GM23338 (cell line): Measurements from ENCODE around the gene PSMB7. TPM values are rescaled to one million over a fixed set of nuclear protein-coding genes. Genes with fewer than 3 reads are reported as not detected.

Experiments
- ATAC-seq: fragments of 200-7000 bp; cut with Tn5 transposase; 3 replicates; pipeline ENCODE4 v1.9.1; 2020
- DNase-seq: peaks from one replicate; pipeline ENCODE4 v3.0.0-alpha.2; 2015; ENCODE audit warnings: low spot score
- H2AFZ ChIP-seq: fragments of 200-600 bp; sonication (generic); 2 replicates; pipeline ENCODE4 v1.8.0; 2016; ENCODE audit warnings: antibody characterized with exemption, mild to moderate bottlenecking, moderate library complexity
- H3F3A ChIP-seq: fragments of 200-600 bp; sonication (generic); replicated peaks from 2 replicates; pipeline ENCODE4 v1.8.0; 2017; ENCODE audit warnings: antibody characterized with exemption, mixed run types, low read depth
- H3K27ac ChIP-seq: fragments of 200-600 bp; sonication (generic); 2 replicates; pipeline ENCODE4 v1.6.1; 2016; ENCODE audit warnings: low read depth
- H3K27me3 ChIP-seq: fragments of 200-600 bp; sonication (generic); 2 replicates; pipeline ENCODE4 v1.8.0; 2016; ENCODE audit warnings: mild to moderate bottlenecking, mixed run types, moderate library complexity; ENCODE audit not compliant: insufficient read depth
- H3K36me3 ChIP-seq: fragments of 200-600 bp; sonication (generic); 2 replicates; pipeline ENCODE4 v1.8.0; 2016; ENCODE audit warnings: mild to moderate bottlenecking; ENCODE audit not compliant: insufficient read depth
- H3K4me1 ChIP-seq: fragments of 200-600 bp; sonication (generic); 2 replicates; pipeline ENCODE4 v1.8.0; 2016; ENCODE audit warnings: mild to moderate bottlenecking, moderate library complexity; ENCODE audit not compliant: insufficient read depth
- H3K4me2 ChIP-seq: fragments of 200-600 bp; sonication (generic); 2 replicates; pipeline ENCODE4 v1.7.1; 2017; ENCODE audit warnings: mixed run types
- H3K4me3 ChIP-seq: fragments of 200-600 bp; sonication (generic); 2 replicates; pipeline ENCODE4 v1.6.1; 2016; ENCODE audit warnings: mixed run types
- H3K79me2 ChIP-seq: fragments of 200-600 bp; sonication (generic); replicated peaks from 2 replicates; pipeline ENCODE4 v1.8.0; 2017; ENCODE audit warnings: mild to moderate bottlenecking; ENCODE audit not compliant: insufficient read depth
- H3K9me2 ChIP-seq: fragments of 200-600 bp; sonication (generic); 2 replicates; pipeline ENCODE4 v1.8.0; 2017; ENCODE audit not compliant: insufficient read depth
- H4K20me1 ChIP-seq: fragments of 200-600 bp; sonication (generic); replicated peaks from 2 replicates; pipeline ENCODE4 v1.8.0; 2017; ENCODE audit warnings: mild to moderate bottlenecking; ENCODE audit not compliant: insufficient read depth
- H3K27ac Mint-ChIP-seq: 2 replicates; pipeline ENCODE4 v1.8.0; 2020; ENCODE audit warnings: inconsistent platforms, mild to moderate bottlenecking, moderate library complexity, mixed read lengths
- H3K27me3 Mint-ChIP-seq: 3 replicates; pipeline ENCODE4 v1.8.0; 2022; ENCODE audit warnings: low read depth, mild to moderate bottlenecking, moderate library complexity, mixed read lengths, inconsistent platforms; ENCODE audit not compliant: insufficient read depth, poor library complexity
- H3K36me3 Mint-ChIP-seq: 3 replicates; pipeline ENCODE4 v1.8.0; 2021; ENCODE audit warnings: low read depth, mild to moderate bottlenecking, inconsistent platforms, moderate library complexity, mixed read lengths
- H3K4me1 Mint-ChIP-seq: 3 replicates; pipeline ENCODE4 v1.8.0; 2020; ENCODE audit warnings: mild to moderate bottlenecking, inconsistent platforms, mixed read lengths
- H3K4me3 Mint-ChIP-seq: 3 replicates; pipeline ENCODE4 v1.8.0; 2021; ENCODE audit warnings: moderate library complexity, mild to moderate bottlenecking, inconsistent platforms, mixed read lengths
- H3K9me3 Mint-ChIP-seq: 3 replicates; pipeline ENCODE4 v1.8.0; 2020; ENCODE audit warnings: moderate library complexity, mild to moderate bottlenecking, inconsistent platforms, mixed read lengths
- EZH2 ChIP-seq: fragments of 200-600 bp; sonication (generic); IDR thresholded peaks from one replicate; pipeline ENCODE4 v1.8.0; 2017; ENCODE audit warnings: antibody characterized with exemption, mild to moderate bottlenecking, low read depth; ENCODE audit not compliant: unreplicated experiment
- EZH2phosphoT487 ChIP-seq: fragments of 200-600 bp; sonication (generic); IDR thresholded peaks from one replicate; pipeline ENCODE4 v1.8.1; 2018; ENCODE audit warnings: antibody characterized with exemption; ENCODE audit not compliant: unreplicated experiment
- JUNB ChIP-seq: IDR thresholded peaks from one replicate; pipeline ENCODE4 v1.6.1; 2016; ENCODE audit warnings: antibody characterized with exemption; ENCODE audit not compliant: unreplicated experiment
- NANOG ChIP-seq: IDR thresholded peaks from 2 replicates; pipeline ENCODE4 v1.6.1; 2016; ENCODE audit warnings: antibody characterized with exemption, borderline replicate concordance
- POLR2AphosphoS5 ChIP-seq: IDR thresholded peaks from 2 replicates; pipeline ENCODE4 v1.6.1; 2016; ENCODE audit warnings: antibody characterized with exemption, low read depth
- STAT1 ChIP-seq: IDR thresholded peaks from one replicate; pipeline ENCODE4 v1.6.1; 2016; ENCODE audit warnings: antibody characterized with exemption; ENCODE audit not compliant: unreplicated experiment
- ZNF114 ChIP-seq: fragments of 250-450 bp; sonication (Bioruptor Pico); IDR thresholded peaks from 2 replicates; pipeline ENCODE4 v1.5.0; 2020; ENCODE audit warnings: mild to moderate bottlenecking, moderate library complexity
- ZNF331 ChIP-seq: fragments of 250-450 bp; sonication (Bioruptor Pico); IDR thresholded peaks from 2 replicates; pipeline ENCODE4 v1.5.0; 2020; ENCODE audit warnings: low read depth, mild to moderate bottlenecking, moderate library complexity
- polyA plus RNA-seq: library from polyadenylated mRNA; unstranded; fragments of >200 nt; fragmentation: Nextera tagmentation; extraction: Ambion mirVana; gene quantifications from 2 replicates; pipeline ENCODE4 v1.2.1, GENCODE V29; 2016
- total RNA-seq: library from RNA; depleted of rRNA; stranded (reverse); fragments of >200 nt; shearing (Covaris generic); gene quantifications from 2 replicates; pipeline ENCODE4 v1.2.3, GENCODE V29; 2014
- TF ChIP-seq, protein P1 (sequence below), 2 experiments: fragments of 200-600 bp in 1 of 2; sonication (generic) in 1 of 2; conservative IDR thresholded peaks; 2 replicates each; pipeline versions ENCODE4 v1.5.1 to v1.6.1; 2016 to 2017; ENCODE audit warnings: antibody characterized with exemption in 2 of 2, low read depth in 2 of 2, mild to moderate bottlenecking in 2 of 2, moderate library complexity in 1 of 2
- TF ChIP-seq, protein P2 (sequence below): IDR thresholded peaks from 2 replicates; pipeline ENCODE4 v1.6.1; 2016; ENCODE audit warnings: antibody characterized with exemption
- TF ChIP-seq, protein P3 (sequence below): IDR thresholded peaks from one replicate; pipeline ENCODE4 v1.6.1; 2018; ENCODE audit warnings: antibody characterized with exemption; ENCODE audit not compliant: unreplicated experiment

PSMB7 gene
- total and polyA plus RNA-seq, 2 experiments from 2014 or later: 255 to 268 TPM

DNA sequence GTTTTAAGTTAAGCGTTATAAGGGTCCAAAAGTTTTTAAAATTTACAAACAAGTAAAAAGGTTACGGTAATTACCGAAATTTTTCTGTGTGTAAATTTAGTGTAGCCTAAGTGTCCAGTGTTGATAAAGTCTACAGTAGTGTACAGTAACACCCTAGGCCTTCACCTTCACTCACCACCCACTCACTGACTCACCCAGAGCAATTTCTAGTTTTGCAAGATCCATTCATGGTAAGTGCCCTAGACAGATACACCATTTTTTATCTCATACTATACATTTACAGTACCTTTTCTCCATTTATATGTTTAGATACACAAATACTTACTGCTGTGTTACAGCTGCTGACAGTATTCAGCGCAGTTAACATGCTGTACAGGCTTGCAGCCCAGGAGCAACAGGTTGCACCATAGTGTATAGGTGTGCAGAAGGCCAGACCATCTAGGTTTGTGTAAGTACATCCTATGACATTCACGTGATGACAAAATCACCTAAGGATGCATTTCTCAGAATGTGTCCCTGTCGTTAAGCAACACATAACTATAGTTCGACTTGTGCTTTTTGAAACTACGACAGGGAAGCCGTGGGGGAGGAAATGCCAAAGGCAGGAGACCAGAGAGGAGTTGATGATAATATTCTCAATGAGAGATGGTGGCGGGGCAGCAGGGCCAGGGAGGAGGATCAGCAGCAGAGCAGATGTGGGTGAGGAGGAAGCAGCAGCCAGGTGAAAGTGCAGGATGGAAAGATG lies 48.6 kb downstream of the PSMB7 start:
- no peak overlapping the region for H3K4me2 ChIP-seq
- no peak overlapping the region for H3K27ac Mint-ChIP-seq

DNA sequence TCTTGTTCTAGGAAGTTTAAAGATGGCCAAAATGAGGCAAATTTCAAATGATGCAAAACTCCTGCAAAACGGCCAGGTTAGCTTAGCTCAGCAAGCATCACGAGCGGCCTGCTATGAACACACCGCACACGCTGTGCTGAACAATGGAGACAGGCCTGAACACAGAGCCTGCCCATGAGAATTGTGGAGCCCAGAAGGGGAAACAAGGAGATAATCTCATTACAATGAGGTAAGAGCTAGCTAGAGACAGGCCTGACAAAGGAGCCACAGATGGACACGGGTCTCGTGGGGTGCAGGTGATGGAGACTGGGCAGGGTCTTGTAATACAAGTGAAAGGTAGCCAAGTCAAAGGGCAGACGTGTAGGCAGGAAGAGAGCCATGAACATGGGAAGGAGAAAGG lies 50.2 kb downstream of the PSMB7 start:
- no peak overlapping the region for H3K27ac Mint-ChIP-seq
- H3K27me3 Mint-ChIP-seq: no peaks in the 10 kb centered on the region
- no peak overlapping the region for H3K4me3 Mint-ChIP-seq
- TF ChIP-seq NANOG: no peak
- TF ChIP-seq, protein P1, sequence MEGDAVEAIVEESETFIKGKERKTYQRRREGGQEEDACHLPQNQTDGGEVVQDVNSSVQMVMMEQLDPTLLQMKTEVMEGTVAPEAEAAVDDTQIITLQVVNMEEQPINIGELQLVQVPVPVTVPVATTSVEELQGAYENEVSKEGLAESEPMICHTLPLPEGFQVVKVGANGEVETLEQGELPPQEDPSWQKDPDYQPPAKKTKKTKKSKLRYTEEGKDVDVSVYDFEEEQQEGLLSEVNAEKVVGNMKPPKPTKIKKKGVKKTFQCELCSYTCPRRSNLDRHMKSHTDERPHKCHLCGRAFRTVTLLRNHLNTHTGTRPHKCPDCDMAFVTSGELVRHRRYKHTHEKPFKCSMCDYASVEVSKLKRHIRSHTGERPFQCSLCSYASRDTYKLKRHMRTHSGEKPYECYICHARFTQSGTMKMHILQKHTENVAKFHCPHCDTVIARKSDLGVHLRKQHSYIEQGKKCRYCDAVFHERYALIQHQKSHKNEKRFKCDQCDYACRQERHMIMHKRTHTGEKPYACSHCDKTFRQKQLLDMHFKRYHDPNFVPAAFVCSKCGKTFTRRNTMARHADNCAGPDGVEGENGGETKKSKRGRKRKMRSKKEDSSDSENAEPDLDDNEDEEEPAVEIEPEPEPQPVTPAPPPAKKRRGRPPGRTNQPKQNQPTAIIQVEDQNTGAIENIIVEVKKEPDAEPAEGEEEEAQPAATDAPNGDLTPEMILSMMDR (conservative IDR thresholded peaks at IDR 0.05; ENCODE audit: low read depth in 2 of 2): no peak
- TF ChIP-seq ZNF114 (CRISPR knock-in tag): no peak
- TF ChIP-seq ZNF331: no peak
- TF ChIP-seq STAT1: no peak
- TF ChIP-seq, protein P2, sequence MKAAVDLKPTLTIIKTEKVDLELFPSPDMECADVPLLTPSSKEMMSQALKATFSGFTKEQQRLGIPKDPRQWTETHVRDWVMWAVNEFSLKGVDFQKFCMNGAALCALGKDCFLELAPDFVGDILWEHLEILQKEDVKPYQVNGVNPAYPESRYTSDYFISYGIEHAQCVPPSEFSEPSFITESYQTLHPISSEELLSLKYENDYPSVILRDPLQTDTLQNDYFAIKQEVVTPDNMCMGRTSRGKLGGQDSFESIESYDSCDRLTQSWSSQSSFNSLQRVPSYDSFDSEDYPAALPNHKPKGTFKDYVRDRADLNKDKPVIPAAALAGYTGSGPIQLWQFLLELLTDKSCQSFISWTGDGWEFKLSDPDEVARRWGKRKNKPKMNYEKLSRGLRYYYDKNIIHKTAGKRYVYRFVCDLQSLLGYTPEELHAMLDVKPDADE: no peak
- TF ChIP-seq EZH2: no peak
- TF ChIP-seq POLR2AphosphoS5: no peak
- TF ChIP-seq EZH2phosphoT487: no peak

More for the DNA sequence above, 48.6 kb downstream of the PSMB7 start:
- Mint-ChIP-seq H3K4me3 (no peak overlapping the region), H3K4me1 (peaks cover 26% of the 10 kb centered on the region), H3K27me3 (no peaks in the 10 kb centered on the region), H3K9me3 (no peaks in the 10 kb centered on the region), H3K36me3 (peaks cover 7% of the 10 kb centered on the region)
- H4K20me1 ChIP-seq: peaks cover 18% of the 10 kb centered on the region; the same call in 1 of the 2 replicates
- no peak overlapping the region for H3K27ac ChIP-seq
- no peaks in the 10 kb centered on the region for H3K9me2 ChIP-seq
- H3K27me3 ChIP-seq: no peaks in the 10 kb centered on the region
- TF ChIP-seq, protein P1 (conservative IDR thresholded peaks at IDR 0.05; ENCODE audit: low read depth in 2 of 2): no peak
- no peak for TF ChIP-seq JUNB
- TF ChIP-seq, protein P3, sequence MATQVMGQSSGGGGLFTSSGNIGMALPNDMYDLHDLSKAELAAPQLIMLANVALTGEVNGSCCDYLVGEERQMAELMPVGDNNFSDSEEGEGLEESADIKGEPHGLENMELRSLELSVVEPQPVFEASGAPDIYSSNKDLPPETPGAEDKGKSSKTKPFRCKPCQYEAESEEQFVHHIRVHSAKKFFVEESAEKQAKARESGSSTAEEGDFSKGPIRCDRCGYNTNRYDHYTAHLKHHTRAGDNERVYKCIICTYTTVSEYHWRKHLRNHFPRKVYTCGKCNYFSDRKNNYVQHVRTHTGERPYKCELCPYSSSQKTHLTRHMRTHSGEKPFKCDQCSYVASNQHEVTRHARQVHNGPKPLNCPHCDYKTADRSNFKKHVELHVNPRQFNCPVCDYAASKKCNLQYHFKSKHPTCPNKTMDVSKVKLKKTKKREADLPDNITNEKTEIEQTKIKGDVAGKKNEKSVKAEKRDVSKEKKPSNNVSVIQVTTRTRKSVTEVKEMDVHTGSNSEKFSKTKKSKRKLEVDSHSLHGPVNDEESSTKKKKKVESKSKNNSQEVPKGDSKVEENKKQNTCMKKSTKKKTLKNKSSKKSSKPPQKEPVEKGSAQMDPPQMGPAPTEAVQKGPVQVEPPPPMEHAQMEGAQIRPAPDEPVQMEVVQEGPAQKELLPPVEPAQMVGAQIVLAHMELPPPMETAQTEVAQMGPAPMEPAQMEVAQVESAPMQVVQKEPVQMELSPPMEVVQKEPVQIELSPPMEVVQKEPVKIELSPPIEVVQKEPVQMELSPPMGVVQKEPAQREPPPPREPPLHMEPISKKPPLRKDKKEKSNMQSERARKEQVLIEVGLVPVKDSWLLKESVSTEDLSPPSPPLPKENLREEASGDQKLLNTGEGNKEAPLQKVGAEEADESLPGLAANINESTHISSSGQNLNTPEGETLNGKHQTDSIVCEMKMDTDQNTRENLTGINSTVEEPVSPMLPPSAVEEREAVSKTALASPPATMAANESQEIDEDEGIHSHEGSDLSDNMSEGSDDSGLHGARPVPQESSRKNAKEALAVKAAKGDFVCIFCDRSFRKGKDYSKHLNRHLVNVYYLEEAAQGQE: no peak
- no peak for TF ChIP-seq EZH2
- TF ChIP-seq ZNF114 (CRISPR knock-in tag): no peak
- TF ChIP-seq NANOG: no peak
- H3K4me3 ChIP-seq: no peak overlapping the region
- no peak overlapping the region for H2AFZ ChIP-seq
- H3K36me3 ChIP-seq: no peaks in the 10 kb centered on the region
- H3K79me2 ChIP-seq: peaks cover 96% of the 10 kb centered on the region
- ATAC-seq: no peak
- DNase-seq: no peak
- no peaks in the 10 kb centered on the region for H3F3A ChIP-seq
- no peaks in the 10 kb centered on the region for H3K4me1 ChIP-seq

More for the DNA sequence above, 50.2 kb downstream of the PSMB7 start:
- Histone ChIP-seq H2AFZ (no peak overlapping the region), H3K4me3 (no peak overlapping the region), H3K36me3 (no peaks in the 10 kb centered on the region), H4K20me1 (peaks cover 25% of the 10 kb centered on the region), H3K27me3 (no peaks in the 10 kb centered on the region), H3K79me2 (peaks cover 94% of the 10 kb centered on the region), H3K27ac (no peak overlapping the region), H3K4me2 (no peak overlapping the region), H3K4me1 (no peaks in the 10 kb centered on the region), H3F3A (no peaks in the 10 kb centered on the region), H3K9me2 (no peaks in the 10 kb centered on the region)
- DNase-seq (no peak), ATAC-seq (no peak)
- Mint-ChIP-seq H3K9me3 (no peaks in the 10 kb centered on the region), H3K36me3 (peaks cover 7% of the 10 kb centered on the region), H3K4me1 (peaks cover 16% of the 10 kb centered on the region)
